D721Med (cell line): ENCODE results near the gene WDTC1.

Experiments
- DNase-seq: peaks from one replicate; pipeline ENCODE4 v3.0.0; 2011; ENCODE audit warnings: low spot score; ENCODE audit not compliant: insufficient read length
- FAIRE-seq: peaks from 2 replicates; lab custom pipeline; 2011; peaks lifted over from hg19 to GRCh38; lab: Jason Lieb, UNC
- CTCF ChIP-seq: IDR thresholded peaks from 2 replicates; pipeline ENCODE4 v1.5.1; 2012; ENCODE audit warnings: mild to moderate bottlenecking, control low read depth; ENCODE audit not compliant: insufficient read depth; ENCODE audit errors: missing control alignments

The WDTC1 gene

GRCh38 chr1:27327964-27328363, 93.5 kb downstream of the WDTC1 start:
- TF ChIP-seq CTCF: no peak
- no peak for FAIRE-seq
- no peak for DNase-seq

GRCh38 chr1:27330786-27331185, 96.4 kb downstream of the WDTC1 start:
- DNase-seq (no peak), FAIRE-seq (no peak)
- TF ChIP-seq CTCF: no peak

- FAIRE-seq: no peak
Observed at GRCh38 chr1:27331426-27331825, 97.0 kb downstream of the WDTC1 start.

GRCh38 chr1:27331922-27332321, 97.5 kb downstream of the WDTC1 start:
- TF ChIP-seq CTCF: no peak
- DNase-seq (no peak), FAIRE-seq (no peak)

More at GRCh38 chr1:27331426-27331825, 97.0 kb downstream of the WDTC1 start:
- DNase-seq: no peak
- TF ChIP-seq CTCF: no peak

GRCh38 chr1:27332536-27333281, 98.3 kb downstream of the WDTC1 start:
- TF ChIP-seq CTCF: peak; percentile 57
- no peak for DNase-seq
- no peak for FAIRE-seq

- no peak for TF ChIP-seq CTCF
- no peak for DNase-seq
- no peak for FAIRE-seq
Observed at GRCh38 chr1:27333717-27334279, 99.4 kb downstream of the WDTC1 start.
